Osteocyte (in vitro differentiated cells): ENCODE data around the gene PHACTR1. TPM values are rescaled to one million over a fixed set of nuclear protein-coding genes. Genes with fewer than 3 reads are reported as not detected.

Experiments
- DNase-seq: peaks from one replicate; pipeline ENCODE4 v3.0.0; 2021; ENCODE audit warnings: mixed read lengths; ENCODE audit not compliant: unreplicated experiment; ENCODE audit errors: extremely low spot score
- H3K27ac Mint-ChIP-seq: one replicate; pipeline ENCODE4 v1.8.0; 2021; ENCODE audit warnings: mild to moderate bottlenecking, mixed read lengths; ENCODE audit not compliant: unreplicated experiment
- H3K27me3 Mint-ChIP-seq: one replicate; pipeline ENCODE4 v1.8.0; 2021; ENCODE audit warnings: mixed read lengths; ENCODE audit not compliant: unreplicated experiment
- H3K36me3 Mint-ChIP-seq: one replicate; pipeline ENCODE4 v1.8.0; 2021; ENCODE audit warnings: mixed read lengths; ENCODE audit not compliant: unreplicated experiment
- H3K4me1 Mint-ChIP-seq: one replicate; pipeline ENCODE4 v1.8.0; 2021; ENCODE audit warnings: mixed read lengths; ENCODE audit not compliant: unreplicated experiment
- H3K4me3 Mint-ChIP-seq: one replicate; pipeline ENCODE4 v1.8.0; 2021; ENCODE audit warnings: mild to moderate bottlenecking, moderate library complexity, mixed read lengths; ENCODE audit not compliant: unreplicated experiment
- H3K9me3 Mint-ChIP-seq: one replicate; pipeline ENCODE4 v1.8.0; 2021; ENCODE audit warnings: mixed read lengths; ENCODE audit not compliant: unreplicated experiment
- total RNA-seq: library from RNA; stranded (reverse); gene quantifications from 2 replicates; pipeline ENCODE4 v1.2.1, GENCODE V29; 2021
- TF ChIP-seq, protein P1 (sequence below): fragments of 200-600 bp; sonication (generic); IDR thresholded peaks from 2 replicates; pipeline ENCODE4 v1.5.0; 2021; ENCODE audit warnings: antibody characterized with exemption, mild to moderate bottlenecking, moderate library complexity

PHACTR1 gene
- total RNA-seq, 1 donor from 2014 or later, result 1.0 TPM

- no peak for DNase-seq
- Mint-ChIP-seq H3K4me1 (no peaks in the 10 kb centered on the region), H3K4me3 (no peak overlapping the region), H3K9me3 (no peaks in the 10 kb centered on the region), H3K27ac (no peak overlapping the region), H3K36me3 (no peaks in the 10 kb centered on the region), H3K27me3 (no peaks in the 10 kb centered on the region)
- TF ChIP-seq, protein P1, sequence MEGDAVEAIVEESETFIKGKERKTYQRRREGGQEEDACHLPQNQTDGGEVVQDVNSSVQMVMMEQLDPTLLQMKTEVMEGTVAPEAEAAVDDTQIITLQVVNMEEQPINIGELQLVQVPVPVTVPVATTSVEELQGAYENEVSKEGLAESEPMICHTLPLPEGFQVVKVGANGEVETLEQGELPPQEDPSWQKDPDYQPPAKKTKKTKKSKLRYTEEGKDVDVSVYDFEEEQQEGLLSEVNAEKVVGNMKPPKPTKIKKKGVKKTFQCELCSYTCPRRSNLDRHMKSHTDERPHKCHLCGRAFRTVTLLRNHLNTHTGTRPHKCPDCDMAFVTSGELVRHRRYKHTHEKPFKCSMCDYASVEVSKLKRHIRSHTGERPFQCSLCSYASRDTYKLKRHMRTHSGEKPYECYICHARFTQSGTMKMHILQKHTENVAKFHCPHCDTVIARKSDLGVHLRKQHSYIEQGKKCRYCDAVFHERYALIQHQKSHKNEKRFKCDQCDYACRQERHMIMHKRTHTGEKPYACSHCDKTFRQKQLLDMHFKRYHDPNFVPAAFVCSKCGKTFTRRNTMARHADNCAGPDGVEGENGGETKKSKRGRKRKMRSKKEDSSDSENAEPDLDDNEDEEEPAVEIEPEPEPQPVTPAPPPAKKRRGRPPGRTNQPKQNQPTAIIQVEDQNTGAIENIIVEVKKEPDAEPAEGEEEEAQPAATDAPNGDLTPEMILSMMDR, result no peak
Measured at GRCh38 chr6:13256266-13257001, 539.9 kb downstream of the PHACTR1 start.

DNA sequence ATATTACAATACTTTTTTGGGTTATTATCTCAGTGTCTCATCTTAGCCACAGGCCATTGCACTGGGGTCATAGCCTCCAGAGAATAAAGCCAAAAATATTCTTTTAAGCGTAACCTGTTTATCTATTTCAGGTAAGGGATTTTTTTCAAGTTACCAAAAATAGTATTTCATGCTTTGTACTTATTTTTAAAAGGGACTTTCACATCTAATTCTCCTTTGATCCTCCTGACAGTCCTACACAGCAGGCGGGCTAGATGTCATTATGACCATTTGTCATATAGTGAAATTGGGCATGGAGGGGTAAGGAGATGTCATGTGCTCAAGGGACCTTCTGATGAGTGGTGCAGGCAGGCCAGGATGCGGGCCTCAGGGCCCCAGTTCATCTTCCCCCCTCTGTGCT, 542.8 kb downstream of the PHACTR1 start:
- no peaks in the 10 kb centered on the region for H3K27me3 Mint-ChIP-seq
- H3K27ac Mint-ChIP-seq, result no peak overlapping the region
- TF ChIP-seq, protein P1, result no peak
- H3K36me3 Mint-ChIP-seq, result no peaks in the 10 kb centered on the region
- no peak overlapping the region for H3K4me3 Mint-ChIP-seq
- no peak for DNase-seq
- no peaks in the 10 kb centered on the region for H3K9me3 Mint-ChIP-seq
- no peaks in the 10 kb centered on the region for H3K4me1 Mint-ChIP-seq

DNA sequence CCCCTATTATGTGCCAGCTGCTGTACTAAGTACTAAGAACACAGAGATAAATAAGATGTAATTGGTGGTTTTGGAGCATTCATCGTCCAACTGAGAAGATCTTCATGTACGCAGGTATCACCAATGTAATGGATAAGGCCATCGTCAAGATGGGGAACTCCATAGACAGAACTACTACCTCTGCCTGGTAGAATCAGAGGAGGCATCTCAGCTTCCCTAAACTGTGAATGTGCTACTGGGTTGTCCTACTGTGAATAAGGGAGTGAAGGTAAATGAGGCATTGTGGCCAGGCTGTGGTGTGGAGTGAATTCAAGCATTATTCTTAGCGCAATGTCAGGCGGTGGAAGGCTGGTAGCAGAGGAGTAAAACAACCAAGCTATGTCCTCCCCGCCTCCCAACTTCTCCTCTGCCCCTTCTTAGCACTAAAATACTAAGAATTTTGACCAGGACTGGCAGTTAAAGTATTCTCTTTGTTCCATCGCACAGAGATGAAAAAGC, 543.6 kb downstream of the PHACTR1 start:
- no peak for DNase-seq
- Mint-ChIP-seq H3K36me3 (no peaks in the 10 kb centered on the region), H3K4me3 (no peak overlapping the region), H3K4me1 (no peaks in the 10 kb centered on the region), H3K27me3 (no peaks in the 10 kb centered on the region), H3K27ac (no peak overlapping the region), H3K9me3 (no peaks in the 10 kb centered on the region)
- TF ChIP-seq, protein P1, result no peak

DNA sequence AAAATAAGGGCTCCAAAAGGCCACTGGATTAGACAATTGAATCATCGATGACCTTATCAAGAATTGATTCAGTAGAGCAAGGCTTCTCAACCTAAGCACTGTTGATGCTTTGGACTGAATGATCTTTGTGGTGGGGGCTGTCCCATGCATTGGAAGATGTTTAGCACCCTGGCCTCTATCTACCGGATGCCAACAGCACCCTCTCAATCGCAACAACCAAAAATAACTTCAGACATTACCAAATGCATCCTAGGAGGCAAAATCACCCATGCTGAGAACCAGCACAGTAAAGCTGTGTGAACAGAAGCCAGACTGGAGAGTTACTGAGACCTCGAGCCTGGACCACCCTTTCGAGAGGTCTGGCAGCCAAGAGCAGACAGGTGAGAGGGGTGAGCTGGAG, 544.3 kb downstream of the PHACTR1 start:
- Mint-ChIP-seq H3K36me3 (no peaks in the 10 kb centered on the region), H3K4me3 (no peak overlapping the region), H3K27me3 (no peaks in the 10 kb centered on the region), H3K27ac (no peak overlapping the region), H3K4me1 (no peaks in the 10 kb centered on the region), H3K9me3 (no peaks in the 10 kb centered on the region)
- TF ChIP-seq, protein P1, result no peak
- DNase-seq, result no peak

- Mint-ChIP-seq H3K27ac (no peak overlapping the region), H3K4me3 (no peak overlapping the region), H3K9me3 (no peaks in the 10 kb centered on the region), H3K27me3 (no peaks in the 10 kb centered on the region), H3K36me3 (no peaks in the 10 kb centered on the region), H3K4me1 (no peaks in the 10 kb centered on the region)
- DNase-seq, result no peak
- TF ChIP-seq, protein P1, result no peak
Measured at GRCh38 chr6:13261464-13261994, 545.0 kb downstream of the PHACTR1 start.
